Panc1 (cell line): ENCODE measurements around the gene EIPR1. TPM values are rescaled to one million over a fixed set of nuclear protein-coding genes. Genes with fewer than 3 reads are reported as not detected.

ENCODE experiments used
- ATAC-seq: fragments of 200-7000 bp; cut with Tn5 transposase; 2 replicates; pipeline ENCODE4 v1.9.1; 2020; ENCODE audit warnings: mild to moderate bottlenecking, moderate library complexity
- BruUV-seq: library from RNA; stranded (reverse); fragments of 400-500 nt; replicated peaks from 2 replicates; lab custom pipeline; 2021; lab: Mats Ljungman, UMichigan
- CTCF ChIA-PET: fragments of 300-600 bp; sonication (Branson Sonifier 250); formaldehyde crosslinking; loops from one replicate; lab custom pipeline; 2022; ENCODE audit warnings: antibody characterized with exemption; lab: Charles Lee
- POLR2A ChIA-PET: fragments of 300-600 bp; sonication (Branson Sonifier 250); formaldehyde crosslinking; loops from one replicate; lab custom pipeline; 2022; ENCODE audit warnings: antibody characterized with exemption; lab: Charles Lee
- DNase-seq: peaks from one replicate; pipeline ENCODE4 v3.0.0-alpha.2; 2010; ENCODE audit warnings: low read depth, low spot score
- H3K27ac ChIP-seq: 2 replicates; pipeline ENCODE4 v1.5.1; 2011; ENCODE audit warnings: mild to moderate bottlenecking, low read length, inconsistent platforms
- H3K27me3 ChIP-seq: fragments of 200-500 bp; sonication (Bioruptor generic); 2 replicates; pipeline ENCODE4 v1.6.0; 2014; ENCODE audit warnings: low read length, inconsistent platforms; ENCODE audit not compliant: control insufficient read depth, insufficient read depth
- H3K36me3 ChIP-seq: fragments of 200-500 bp; sonication (Bioruptor generic); 2 replicates; pipeline ENCODE4 v1.5.1; 2014; ENCODE audit warnings: inconsistent platforms, mild to moderate bottlenecking, low read length, moderate library complexity; ENCODE audit not compliant: control insufficient read depth, insufficient read depth
- H3K4me1 ChIP-seq: 2 replicates; pipeline ENCODE4 v1.5.1; 2011; ENCODE audit warnings: inconsistent platforms, mild to moderate bottlenecking, low read length, moderate library complexity; ENCODE audit not compliant: control insufficient read depth, insufficient read depth
- H3K4me3 ChIP-seq, 2 experiments: 2 replicates each; pipeline ENCODE4 v1.5.1; 2011 to 2012; ENCODE audit warnings: low read depth in 2 of 2, low read length in 2 of 2, mild to moderate bottlenecking in 2 of 2, inconsistent platforms in 1 of 2, moderate library complexity in 1 of 2
- H3K9me3 ChIP-seq: fragments of 200-500 bp; sonication (Bioruptor generic); 2 replicates; pipeline ENCODE4 v1.5.1; 2014; ENCODE audit warnings: low read depth, mild to moderate bottlenecking, inconsistent platforms, low read length, moderate library complexity; ENCODE audit not compliant: control insufficient read depth, insufficient read depth
- CTCF ChIP-seq: fragments of 450-650 bp; IDR thresholded peaks from 2 replicates; pipeline ENCODE4 v1.5.1; 2017; ENCODE audit warnings: mild to moderate bottlenecking
- POLR2AphosphoS5 ChIP-seq: IDR thresholded peaks from 2 replicates; pipeline ENCODE4 v1.6.1; 2012; ENCODE audit warnings: mild to moderate bottlenecking, low read depth, low read length, moderate library complexity
- REST ChIP-seq, 2 experiments: IDR thresholded peaks; 2 replicates each; pipeline ENCODE4 v1.6.1; 2011 to 2012; ENCODE audit warnings: low read depth in 2 of 2, control low read depth in 1 of 2, low read length in 1 of 2, mild to moderate bottlenecking in 1 of 2, moderate library complexity in 1 of 2; ENCODE audit not compliant: insufficient read depth in 1 of 2
- SIN3A ChIP-seq: IDR thresholded peaks from 2 replicates; pipeline ENCODE4 v1.6.1; 2012; ENCODE audit warnings: low read depth, mild to moderate bottlenecking, low read length, moderate library complexity, borderline replicate concordance; ENCODE audit not compliant: insufficient read depth
- TCF7L2 ChIP-seq: IDR thresholded peaks from 2 replicates; pipeline ENCODE4 v1.6.1; 2011; ENCODE audit warnings: mild to moderate bottlenecking, low read depth, low read length, inconsistent platforms
- in situ Hi-C: cut with HindIII; loops from 2 replicates; pipeline ENCODE4 v1.10.0; 2016; ENCODE audit warnings: low sequenced_read_pairs, low pct_unique_long_range_greater_than_20kb
- intact Hi-C: fragments of 100-400 bp; cut with micrococcal nuclease; formaldehyde crosslinking; loops from one replicate; pipeline ENCODE4 v1.10.0; 2022; ENCODE audit not compliant: unreplicated experiment
- total RNA-seq: library from RNA; stranded (reverse); gene quantifications from one replicate; pipeline ENCODE4 v1.2.1, GENCODE V29; 2021; ENCODE audit not compliant: unreplicated experiment

The EIPR1 gene
- total RNA-seq, 1 experiment from 2014 or later = 26.7 TPM

GRCh38 chr2:3404349-3404894 is 26.8 kb upstream of the EIPR1 start:
- Histone ChIP-seq H3K27ac (no peak overlapping the region), H3K4me1 (no peaks in the 10 kb centered on the region), H3K4me3 (no peak overlapping the region), H3K9me3 (no peaks in the 10 kb centered on the region), H3K27me3 (no peaks in the 10 kb centered on the region), H3K36me3 (peaks cover 3% of the 10 kb centered on the region; the same call in 1 of the 2 replicates)
- ATAC-seq (no peak), DNase-seq (no peak)
- ChIA-PET CTCF (no interaction called here), POLR2A (no interaction called here)
- intact Hi-C loops (no loop called here), in situ Hi-C loops (no loop called here)
- TF ChIP-seq REST (IDR thresholded peaks at IDR 0.05; ENCODE audit: insufficient read depth in 1 of 2, low read depth in 2 of 2, low read length in 1 of 2) (no peak), CTCF (no peak), POLR2AphosphoS5 (no peak), TCF7L2 (no peak), SIN3A (no peak)
- no TSS peak for BruUV-seq

GRCh38 chr2:3403587-3404334 is 26.1 kb upstream of the EIPR1 start:
- no TSS peak for BruUV-seq
- TF ChIP-seq SIN3A (no peak), TCF7L2 (no peak), CTCF (no peak)
- Histone ChIP-seq H3K27me3 (no peaks in the 10 kb centered on the region), H3K27ac (no peak overlapping the region), H3K4me1 (no peaks in the 10 kb centered on the region), H3K4me3 (no peak overlapping the region), H3K9me3 (no peaks in the 10 kb centered on the region), H3K36me3 (peaks cover 3% of the 10 kb centered on the region; the same call in 1 of the 2 replicates)
- DNase-seq (no peak), ATAC-seq (no peak)
- ChIA-PET CTCF (no interaction called here), POLR2A (no interaction called here)
- intact Hi-C loops (no loop called here), in situ Hi-C loops (no loop called here)
